Muscle layer of duodenum (tissue), 2 donors: ENCODE data around the gene FAM234A.
"Not testable (repeated sequence)": the region's sequence is repeated elsewhere in the genome, so short reads cannot be mapped to it uniquely, and the experiment has no call there.

Experiments used
- H3K27ac ChIP-seq: one replicate; pipeline ENCODE4 v1.7.0; 2013; ENCODE audit warnings: mild to moderate bottlenecking, low read length
- H3K27me3 ChIP-seq: one replicate; pipeline ENCODE4 v1.7.0; 2013; ENCODE audit warnings: low read depth, mild to moderate bottlenecking, control low read depth, low read length
- H3K36me3 ChIP-seq, 2 donors: one replicate each; pipeline ENCODE4 v1.7.0; 2013; ENCODE audit warnings: low read length in 2 of 2, control low read depth in 1 of 2, mild to moderate bottlenecking in 1 of 2; ENCODE audit not compliant: insufficient read depth in 2 of 2, control insufficient read depth in 1 of 2
- H3K4me1 ChIP-seq, 2 donors: one replicate each; pipeline ENCODE4 v1.7.0; 2013; ENCODE audit warnings: low read length in 2 of 2, mild to moderate bottlenecking in 2 of 2, control low read depth in 1 of 2, moderate library complexity in 1 of 2; ENCODE audit not compliant: insufficient read depth in 2 of 2, control insufficient read depth in 1 of 2
- H3K4me3 ChIP-seq, 2 donors: one replicate each; pipeline ENCODE4 v1.7.0; 2013; ENCODE audit warnings: low read length in 2 of 2, low read depth in 1 of 2, mild to moderate bottlenecking in 1 of 2
- H3K9me3 ChIP-seq, 2 donors: one replicate each; pipeline ENCODE4 v1.7.0; 2013; ENCODE audit warnings: low read length in 2 of 2, control low read depth in 1 of 2, mild to moderate bottlenecking in 1 of 2; ENCODE audit not compliant: control insufficient read depth in 1 of 2
- donor health status: healthy.

The FAM234A gene

GRCh38 chr16:266258-267164, 31.9 kb downstream of the FAM234A start:
- Histone ChIP-seq H3K4me1 (no peaks in the 10 kb centered on the region), H3K36me3 (peaks cover 0 to 36% of the 10 kb centered on the region in 2 donors), H3K27me3 (no peaks in the 10 kb centered on the region), H3K4me3 (no peak overlapping the region), H3K27ac (no peak overlapping the region), H3K9me3 (no peaks in the 10 kb centered on the region)

GRCh38 chr16:267562-267961, 32.9 kb downstream of the FAM234A start:
- H3K4me3 ChIP-seq, H3K9me3 ChIP-seq, H3K27ac ChIP-seq, H3K4me1 ChIP-seq, H3K27me3 ChIP-seq: not testable (repeated sequence)
- H3K36me3 ChIP-seq, result peaks cover 0 to 25% of the 10 kb centered on the region in 2 donors

- H3K9me3 ChIP-seq, result no peaks in the 10 kb centered on the region
- H3K4me1 ChIP-seq, result no peaks in the 10 kb centered on the region
- peaks cover 0 to 20% of the 10 kb centered on the region in 2 donors for H3K36me3 ChIP-seq
- H3K27me3 ChIP-seq, result no peaks in the 10 kb centered on the region
- peak overlapping the region; percentile 39 for H3K27ac ChIP-seq
- H3K4me3 ChIP-seq, result no peak overlapping the region
Observed at GRCh38 chr16:268141-269053, 33.8 kb downstream of the FAM234A start.

- H3K27me3 ChIP-seq, result no peaks in the 10 kb centered on the region
- peaks cover 0 to 12% of the 10 kb centered on the region in 2 donors for H3K36me3 ChIP-seq
- no peak overlapping the region for H3K4me3 ChIP-seq
- H3K27ac ChIP-seq, result no peak overlapping the region
- no peaks in the 10 kb centered on the region for H3K9me3 ChIP-seq
- H3K4me1 ChIP-seq, result no peaks in the 10 kb centered on the region
Observed at GRCh38 chr16:269061-269796, 34.6 kb downstream of the FAM234A start.

- Histone ChIP-seq H3K4me1 (peaks cover 0 to 10% of the 10 kb centered on the region in 2 donors), H3K36me3 (no peaks in the 10 kb centered on the region), H3K9me3 (no peaks in the 10 kb centered on the region), H3K27me3 (no peaks in the 10 kb centered on the region), H3K4me3 (no peak overlapping the region), H3K27ac (no peak overlapping the region)
Observed at GRCh38 chr16:270381-271255, 36.0 kb downstream of the FAM234A start.

GRCh38 chr16:272633-273546, 38.3 kb downstream of the FAM234A start:
- Histone ChIP-seq H3K27me3 (no peaks in the 10 kb centered on the region), H3K27ac (no peak overlapping the region), H3K9me3 (no peaks in the 10 kb centered on the region), H3K4me3 (no peak overlapping the region), H3K4me1 (peaks cover 0 to 15% of the 10 kb centered on the region in 2 donors), H3K36me3 (no peaks in the 10 kb centered on the region)

GRCh38 chr16:273547-274421, 39.2 kb downstream of the FAM234A start:
- no peaks in the 10 kb centered on the region for H3K36me3 ChIP-seq
- H3K4me3 ChIP-seq, result no peak overlapping the region
- H3K27ac ChIP-seq, result no peak overlapping the region
- no peaks in the 10 kb centered on the region for H3K27me3 ChIP-seq
- H3K4me1 ChIP-seq, result peaks cover 0 to 15% of the 10 kb centered on the region in 2 donors
- H3K9me3 ChIP-seq, result no peaks in the 10 kb centered on the region

- Histone ChIP-seq H3K36me3 (no peaks in the 10 kb centered on the region), H3K27me3 (no peaks in the 10 kb centered on the region), H3K9me3 (no peaks in the 10 kb centered on the region), H3K27ac (no peak overlapping the region), H3K4me1 (peaks cover 0 to 18% of the 10 kb centered on the region in 2 donors), H3K4me3 (peak overlapping the region; percentile 21 to 64)
Observed at GRCh38 chr16:275041-275641, 40.5 kb downstream of the FAM234A start.

- no peak within 1 kb of the TSS for H3K27ac ChIP-seq
- H3K36me3 ChIP-seq, result no peaks in the 10 kb centered on the region
- peak within 1 kb of the TSS; percentile 21 to 64 for H3K4me3 ChIP-seq
- H3K27me3 ChIP-seq, result no peaks in the 10 kb centered on the region
- H3K9me3 ChIP-seq, result no peaks in the 10 kb centered on the region
- H3K4me1 ChIP-seq, result peaks cover 0 to 21% of the 10 kb centered on the region in 2 donors
Observed at GRCh38 chr16:275786-276232, 41.2 kb downstream of the FAM234A start, which contains the start of gene RGS11. Gene RGS11 (minus strand): TSS chr16:275944. CDS start chr16:275911, 33 bp downstream.
